SK-N-SH (cell line): Measurements from ENCODE around the gene RFX3. TPM values are rescaled to one million over a fixed set of nuclear protein-coding genes. Genes with fewer than 3 reads are reported as not detected.
"Not testable (repeated sequence)": the region's sequence is repeated elsewhere in the genome, so short reads cannot be mapped to it uniquely, and the experiment has no call there.

Experiments used
- CTCF ChIA-PET: fragments of 300-600, 350-600 bp; formaldehyde crosslinking; extraction: SDS; loops from one replicate; lab custom pipeline; 2021; lab: Yijun Ruan, JAX
- POLR2A ChIA-PET: fragments of 350-600 bp; sonication (Branson Sonifier 250); formaldehyde crosslinking; extraction: SDS; loops from one replicate; lab custom pipeline; 2020; ENCODE audit warnings: antibody characterized with exemption, inconsistent platforms; lab: Yijun Ruan, JAX
- DNase-seq: peaks from one replicate; pipeline ENCODE4 v3.0.0; 2012
- H2AFZ ChIP-seq: fragments of 200-600 bp; sonication (generic); 2 replicates; pipeline ENCODE4 v1.8.1; 2016; ENCODE audit warnings: antibody characterized with exemption, mild to moderate bottlenecking, low read depth
- H3F3A ChIP-seq: fragments of 200-600 bp; sonication (generic); replicated peaks from 2 replicates; pipeline ENCODE3; 2016; ENCODE audit warnings: antibody characterized with exemption, mild to moderate bottlenecking; ENCODE audit not compliant: insufficient read depth
- H3K27ac ChIP-seq, 2 experiments: fragments of 200-500 bp in 1 of 2; fragments of 200-600 bp in 1 of 2; sonication (Bioruptor generic) in 1 of 2; sonication (generic), shearing (Covaris generic) in 1 of 2; 2 replicates each; pipeline versions ENCODE4 v1.5.1 to v1.6.1; 2014 to 2016; ENCODE audit warnings: low read depth in 2 of 2, inconsistent platforms in 1 of 2, low read length in 1 of 2, mild to moderate bottlenecking in 1 of 2, mixed read lengths in 1 of 2
- H3K27me3 ChIP-seq: fragments of 200-600 bp; sonication (generic), shearing (Covaris generic); 2 replicates; pipeline ENCODE4 v1.6.1; 2016; ENCODE audit warnings: mixed run types; ENCODE audit not compliant: insufficient read depth
- H3K36me3 ChIP-seq, 2 experiments: fragments of 200-500 bp in 1 of 2; fragments of 200-600 bp in 1 of 2; sonication (Bioruptor generic) in 1 of 2; sonication (generic) in 1 of 2; replicated peaks in 1 of 2; 2 replicates each; pipeline versions ENCODE3 to v1.5.1; 2014 to 2016; ENCODE audit warnings: low read length in 1 of 2, mild to moderate bottlenecking in 1 of 2; ENCODE audit not compliant: insufficient read depth in 2 of 2, control insufficient read depth in 1 of 2
- H3K4me1 ChIP-seq, 2 experiments: fragments of 200-500 bp in 1 of 2; fragments of 200-600 bp in 1 of 2; sonication (Bioruptor generic) in 1 of 2; sonication (generic), shearing (Covaris generic) in 1 of 2; 2 replicates each; pipeline versions ENCODE4 v1.5.1 to v1.6.1; 2014 to 2016; ENCODE audit warnings: low read depth in 1 of 2, low read length in 1 of 2, mixed run types in 1 of 2; ENCODE audit not compliant: insufficient read depth in 2 of 2, control insufficient read depth in 1 of 2
- H3K4me2 ChIP-seq: fragments of 200-600 bp; sonication (generic), shearing (Covaris generic); 2 replicates; pipeline ENCODE4 v1.6.1; 2017; ENCODE audit warnings: mixed run types
- H3K4me3 ChIP-seq, 2 experiments: fragments of 200-500 bp in 1 of 2; fragments of 200-600 bp in 1 of 2; sonication (Bioruptor generic) in 1 of 2; sonication (generic), shearing (Covaris generic) in 1 of 2; 2 replicates each; pipeline versions ENCODE4 v1.5.1 to v1.8.1; 2014 to 2016; ENCODE audit warnings: low read depth in 2 of 2, inconsistent platforms in 1 of 2, low read length in 1 of 2, mild to moderate bottlenecking in 1 of 2, mixed read lengths in 1 of 2, moderate library complexity in 1 of 2
- H3K79me2 ChIP-seq: fragments of 200-600 bp; sonication (generic); 2 replicates; pipeline ENCODE4 v1.8.1; 2017; ENCODE audit warnings: mild to moderate bottlenecking; ENCODE audit not compliant: insufficient read depth
- H3K9ac ChIP-seq: fragments of 200-600 bp; sonication (generic); 2 replicates; pipeline ENCODE4 v1.6.1; 2017; ENCODE audit warnings: mixed run types
- H3K9me2 ChIP-seq: fragments of 200-600 bp; sonication (generic); 2 replicates; pipeline ENCODE4 v1.6.1; 2017; ENCODE audit warnings: mixed run types
- H3K9me3 ChIP-seq: fragments of 200-600 bp; sonication (generic); 2 replicates; pipeline ENCODE4 v1.6.1; 2017; ENCODE audit warnings: mixed run types, mild to moderate bottlenecking, moderate library complexity
- H4K20me1 ChIP-seq: fragments of 200-600 bp; sonication (generic); 2 replicates; pipeline ENCODE4 v1.6.1; 2017; ENCODE audit warnings: mild to moderate bottlenecking, mixed run types; ENCODE audit not compliant: insufficient read depth
- FOXJ3 ChIP-seq: sonication (generic); formaldehyde crosslinking; IDR thresholded peaks from 2 replicates; pipeline ENCODE4 v1.5.1; 2020; ENCODE audit warnings: mild to moderate bottlenecking, missing genetic modification reagents
- GABPA ChIP-seq: IDR thresholded peaks from 2 replicates; pipeline ENCODE4 v1.4.0; 2012; ENCODE audit warnings: low read depth, mild to moderate bottlenecking
- GATA2 ChIP-seq: sonication (generic); formaldehyde crosslinking; IDR thresholded peaks from 2 replicates; pipeline ENCODE4 v1.5.0; 2020; ENCODE audit warnings: mild to moderate bottlenecking, missing genetic modification reagents
- IRF3 ChIP-seq: fragments of 150-350 bp; IDR thresholded peaks from 2 replicates; pipeline ENCODE4 v1.6.1; 2016; ENCODE audit warnings: mild to moderate bottlenecking, low read depth, low read length
- MEF2A ChIP-seq: IDR thresholded peaks from 2 replicates; pipeline ENCODE4 v1.4.0; 2012; ENCODE audit warnings: low read depth, borderline replicate concordance
- MXI1 ChIP-seq: IDR thresholded peaks from 2 replicates; pipeline ENCODE4 v1.6.1; 2012; ENCODE audit warnings: mild to moderate bottlenecking, low read depth, low read length, improper control_type of control experiment
- NFIC ChIP-seq: IDR thresholded peaks from 2 replicates; pipeline ENCODE4 v1.4.0; 2012; ENCODE audit warnings: borderline replicate concordance
- NRF1 ChIP-seq: IDR thresholded peaks from 2 replicates; pipeline ENCODE4 v1.6.1; 2012; ENCODE audit warnings: low read depth, mild to moderate bottlenecking, low read length
- PBX3 ChIP-seq: IDR thresholded peaks from 2 replicates; pipeline ENCODE4; 2012
- POLR2AphosphoS5 ChIP-seq: IDR thresholded peaks from 2 replicates; pipeline ENCODE4 v1.6.1; 2012; ENCODE audit warnings: low read depth, low read length
- RCOR1 ChIP-seq: fragments of 150-350 bp; IDR thresholded peaks from 2 replicates; pipeline ENCODE4 v1.6.1; 2017; ENCODE audit warnings: antibody characterized with exemption, low read length
- SIN3A ChIP-seq: IDR thresholded peaks from 2 replicates; pipeline ENCODE4 v1.6.1; 2012; ENCODE audit warnings: low read depth, mild to moderate bottlenecking, low read length, moderate library complexity, borderline replicate concordance
- TCF12 ChIP-seq: IDR thresholded peaks from 2 replicates; pipeline ENCODE4 v1.4.0; 2012
- USF1 ChIP-seq: IDR thresholded peaks from 2 replicates; pipeline ENCODE4 v1.4.0; 2012; ENCODE audit warnings: low read depth, borderline replicate concordance
- USF2 ChIP-seq: fragments of 150-350 bp; IDR thresholded peaks from 2 replicates; pipeline ENCODE4 v1.6.1; 2017; ENCODE audit warnings: antibody characterized with exemption, low read length, low read depth, borderline replicate concordance
- YY1 ChIP-seq: IDR thresholded peaks from 2 replicates; pipeline ENCODE4 v1.4.0; 2012; ENCODE audit warnings: low read depth, mild to moderate bottlenecking
- WGBS: methylation state at CpG from one replicate; pipeline ENCODE4 v1.1.6; 2017; ENCODE audit warnings: low lambda C conversion rate; 5-methylcytosine and 5-hydroxymethylcytosine counted together
- polyA plus RNA-seq, 3 experiments: library from polyadenylated mRNA; depleted of rRNA; stranded (reverse); fragments of >200 nt; gene quantifications; 2 replicates each; pipeline ENCODE4 v1.2.3, GENCODE V29; 2012

RFX3 gene
- polyA plus RNA-seq, 1 of the 3 experiments (the other 2 are of a cell fraction): 1.7 TPM

- no peaks in the 10 kb centered on the region for H3K9me2 ChIP-seq
- H3K4me3 ChIP-seq: no peak overlapping the region
- H3K4me2 ChIP-seq: no peak overlapping the region
- H3K9me3 ChIP-seq: no peaks in the 10 kb centered on the region
- no peak overlapping the region for H3K27ac ChIP-seq
- no peaks in the 10 kb centered on the region; a peak in 1 of 4 replicates for H3K4me1 ChIP-seq
- no peaks in the 10 kb centered on the region for H3K27me3 ChIP-seq
- no peaks in the 10 kb centered on the region for H3K79me2 ChIP-seq
- H3K36me3 ChIP-seq: no peaks in the 10 kb centered on the region
- ChIA-PET POLR2A (no interaction called here), CTCF (no interaction called here)
- no peaks in the 10 kb centered on the region for H4K20me1 ChIP-seq
- H3K9ac ChIP-seq: no peak overlapping the region
- no peak for TF ChIP-seq USF1
- no peak for TF ChIP-seq TCF12
- no peak for TF ChIP-seq NFIC
- no peak for TF ChIP-seq SIN3A
- TF ChIP-seq FOXJ3 (CRISPR knock-in tag): no peak
- TF ChIP-seq RCOR1: no peak
- TF ChIP-seq IRF3: no peak
- TF ChIP-seq GATA2 (CRISPR knock-in tag): no peak
- no peak for TF ChIP-seq PBX3
- no peak for TF ChIP-seq NRF1
- no peak for TF ChIP-seq GABPA
- no peak for TF ChIP-seq YY1
- TF ChIP-seq USF2: no peak
- TF ChIP-seq POLR2AphosphoS5: no peak
- TF ChIP-seq MEF2A: no peak
- TF ChIP-seq MXI1: no peak
- no peak overlapping the region for H2AFZ ChIP-seq
- no peak for DNase-seq
- 89% methylated on average over 4 of the region's 4 CpGs for WGBS
- no peaks in the 10 kb centered on the region for H3F3A ChIP-seq
Measured at GRCh38 chr9:3321186-3321585, 204.6 kb downstream of the RFX3 start.

GRCh38 chr9:3312595-3312994 lies 213.2 kb downstream of the RFX3 start:
- H3K4me1 ChIP-seq, H4K20me1 ChIP-seq, H3K4me3 ChIP-seq, H3K9ac ChIP-seq, H2AFZ ChIP-seq, H3K79me2 ChIP-seq, H3K9me3 ChIP-seq, H3K36me3 ChIP-seq, POLR2A ChIA-PET, H3F3A ChIP-seq, CTCF ChIA-PET, H3K4me2 ChIP-seq, H3K27me3 ChIP-seq, H3K27ac ChIP-seq, DNase-seq, H3K9me2 ChIP-seq: not testable (repeated sequence)
- WGBS: 91% methylated on average over 9 of the region's 9 CpGs
